Astrocyte (in vitro differentiated cells and primary cell): ENCODE data around the gene DPM3.

Experiments
- CTCF ChIP-seq: IDR thresholded peaks from 2 replicates; pipeline ENCODE4 v1.5.1; 2011; ENCODE audit warnings: low read depth, mild to moderate bottlenecking, inconsistent platforms, low read length, moderate library complexity; ENCODE audit not compliant: insufficient read depth
- EZH2 ChIP-seq: IDR thresholded peaks from 2 replicates; pipeline ENCODE4 v1.6.1; 2012; ENCODE audit warnings: mild to moderate bottlenecking, low read length, inconsistent platforms; ENCODE audit not compliant: insufficient read depth

- no peak for TF ChIP-seq CTCF
- TF ChIP-seq EZH2, result no peak
Observed at GRCh38 chr1:155170806-155171205, 30.5 kb upstream of the DPM3 start.
